BLaER1 (cell line): ENCODE measurements around the gene CHST12.
"Not testable (repeated sequence)": the region's sequence is repeated elsewhere in the genome, so short reads cannot be mapped to it uniquely, and the experiment has no call there.

Experiments
- H3K27ac ChIP-seq: shearing (Covaris generic); formaldehyde crosslinking; 2 replicates; pipeline ENCODE4 v1.8.1; 2022
- H3K27me3 ChIP-seq: shearing (Covaris generic); formaldehyde crosslinking; 2 replicates; pipeline ENCODE4 v1.8.1; 2022
- H3K36me3 ChIP-seq: shearing (Covaris generic); formaldehyde crosslinking; 2 replicates; pipeline ENCODE4 v1.8.1; 2022
- H3K4me1 ChIP-seq: shearing (Covaris generic); formaldehyde crosslinking; 2 replicates; pipeline ENCODE4 v1.8.1; 2022
- H3K4me2 ChIP-seq: shearing (Covaris generic); formaldehyde crosslinking; 2 replicates; pipeline ENCODE4 v1.8.1; 2022
- H3K4me3 ChIP-seq: shearing (Covaris generic); formaldehyde crosslinking; 2 replicates; pipeline ENCODE4 v1.8.1; 2022
- H3K9ac ChIP-seq: shearing (Covaris generic); formaldehyde crosslinking; 2 replicates; pipeline ENCODE4 v1.8.1; 2022
- H3K9me3 ChIP-seq: shearing (Covaris generic); formaldehyde crosslinking; 2 replicates; pipeline ENCODE4 v1.8.1; 2022
- H4K20me1 ChIP-seq: shearing (Covaris generic); formaldehyde crosslinking; 2 replicates; pipeline ENCODE4 v1.8.1; 2022
- Cebpa-rat ChIP-seq: shearing (Covaris generic); IDR thresholded peaks from 2 replicates; pipeline ENCODE4 v1.8.1; 2022

The CHST12 gene

DNA sequence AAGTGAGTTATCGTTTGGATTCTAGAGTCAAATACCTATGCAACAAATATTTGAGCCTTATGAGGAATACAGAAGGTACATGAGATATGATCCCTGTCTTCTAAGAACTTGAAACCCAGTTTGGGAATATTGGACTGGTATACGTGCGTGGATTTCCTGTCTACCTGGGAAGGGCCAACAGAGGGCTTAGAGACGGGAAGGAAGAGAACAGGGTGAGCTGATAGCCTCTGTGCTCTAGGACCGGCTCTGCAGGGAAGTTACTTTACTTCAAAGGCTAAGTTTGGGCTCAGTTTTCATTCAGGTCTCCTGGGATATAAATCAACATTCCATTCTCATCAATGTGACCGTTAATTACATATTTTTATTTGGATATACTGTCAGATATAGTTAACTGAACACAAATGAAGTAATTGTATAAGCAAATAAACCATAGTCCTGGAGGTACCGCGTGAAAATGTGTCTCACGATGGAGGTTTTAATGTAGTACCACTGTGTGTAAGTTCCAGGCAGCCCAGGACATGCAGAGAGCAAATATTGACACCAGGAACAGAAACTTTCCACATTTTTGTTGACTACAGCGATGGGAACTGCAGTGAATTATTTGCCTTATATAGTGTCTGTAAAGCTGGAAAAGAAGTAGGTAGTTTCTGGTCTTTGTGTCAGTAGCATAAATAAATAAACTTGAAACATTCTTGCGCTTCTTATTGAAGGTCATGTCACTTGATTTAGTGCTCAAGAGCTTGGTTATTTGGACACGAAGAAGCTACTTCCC, 8.6 kb downstream of the CHST12 start:
- peaks cover 24% of the 10 kb centered on the region; the same call in 1 of the 2 replicates for H3K36me3 ChIP-seq
- H3K4me2 ChIP-seq = peak overlapping the region; percentile 92
- H3K27ac ChIP-seq = no peak overlapping the region
- no peak for TF ChIP-seq Cebpa-rat
- H3K9ac ChIP-seq = 0 out of 2 replicates have a peak overlapping the region, but pooled peaks have one; percentile 40
- no peak overlapping the region for H3K4me3 ChIP-seq
- no peaks in the 10 kb centered on the region for H3K27me3 ChIP-seq
- H3K9me3 ChIP-seq = no peaks in the 10 kb centered on the region
- peaks cover 79% of the 10 kb centered on the region for H3K4me1 ChIP-seq
- peaks cover 74% of the 10 kb centered on the region for H4K20me1 ChIP-seq

GRCh38 chr7:2412587-2413201, 9.3 kb downstream of the CHST12 start:
- no peak overlapping the region for H3K4me3 ChIP-seq
- peaks cover 81% of the 10 kb centered on the region for H4K20me1 ChIP-seq
- H3K4me1 ChIP-seq = peaks cover 78% of the 10 kb centered on the region
- no peaks in the 10 kb centered on the region for H3K27me3 ChIP-seq
- TF ChIP-seq Cebpa-rat = no peak
- 0 out of 2 replicates have a peak overlapping the region, but pooled peaks have one; percentile 40 for H3K9ac ChIP-seq
- peaks cover 27% of the 10 kb centered on the region for H3K36me3 ChIP-seq
- H3K9me3 ChIP-seq = no peaks in the 10 kb centered on the region
- no peak overlapping the region for H3K27ac ChIP-seq
- H3K4me2 ChIP-seq = peak overlapping the region; percentile 92

GRCh38 chr7:2416063-2416462, 12.7 kb downstream of the CHST12 start:
- Histone ChIP-seq H3K27ac (no peak overlapping the region), H4K20me1 (peaks cover 86% of the 10 kb centered on the region), H3K4me2 (peak overlapping the region; percentile 1; the same call in 1 of the 2 replicates), H3K27me3 (no peaks in the 10 kb centered on the region), H3K4me3 (no peak overlapping the region), H3K9me3 (no peaks in the 10 kb centered on the region), H3K9ac (no peak overlapping the region), H3K36me3 (peaks cover 48% of the 10 kb centered on the region), H3K4me1 (peaks cover 68% of the 10 kb centered on the region)
- TF ChIP-seq Cebpa-rat = no peak

DNA sequence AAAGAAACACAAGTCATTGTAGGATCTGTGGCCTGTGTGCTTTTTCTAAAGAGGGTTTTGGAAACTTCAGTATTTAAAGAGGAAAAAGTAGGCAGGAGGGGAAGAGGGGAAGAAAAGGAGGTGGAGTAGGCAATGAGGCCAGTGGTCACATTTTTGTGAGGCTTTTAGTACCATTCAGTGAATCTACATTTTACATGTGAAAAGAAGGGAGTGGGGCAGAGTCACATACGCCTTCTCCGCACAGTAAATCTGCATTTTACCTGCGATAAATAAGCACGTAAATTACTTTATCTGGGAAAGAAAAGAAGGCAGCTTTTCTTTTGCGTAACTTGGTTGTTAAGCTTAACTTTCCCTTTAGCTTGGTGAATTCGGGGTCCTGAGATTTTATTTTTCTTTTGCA, 13.2 kb downstream of the CHST12 start:
- no peaks in the 10 kb centered on the region for H3K27me3 ChIP-seq
- H3K36me3 ChIP-seq = peaks cover 53% of the 10 kb centered on the region
- H3K4me3 ChIP-seq = no peak overlapping the region
- H3K9ac ChIP-seq = no peak overlapping the region
- peaks cover 68% of the 10 kb centered on the region for H3K4me1 ChIP-seq
- H4K20me1 ChIP-seq = peaks cover 86% of the 10 kb centered on the region
- no peak for TF ChIP-seq Cebpa-rat
- H3K4me2 ChIP-seq = no peak overlapping the region
- no peak overlapping the region for H3K27ac ChIP-seq
- H3K9me3 ChIP-seq = no peaks in the 10 kb centered on the region

DNA sequence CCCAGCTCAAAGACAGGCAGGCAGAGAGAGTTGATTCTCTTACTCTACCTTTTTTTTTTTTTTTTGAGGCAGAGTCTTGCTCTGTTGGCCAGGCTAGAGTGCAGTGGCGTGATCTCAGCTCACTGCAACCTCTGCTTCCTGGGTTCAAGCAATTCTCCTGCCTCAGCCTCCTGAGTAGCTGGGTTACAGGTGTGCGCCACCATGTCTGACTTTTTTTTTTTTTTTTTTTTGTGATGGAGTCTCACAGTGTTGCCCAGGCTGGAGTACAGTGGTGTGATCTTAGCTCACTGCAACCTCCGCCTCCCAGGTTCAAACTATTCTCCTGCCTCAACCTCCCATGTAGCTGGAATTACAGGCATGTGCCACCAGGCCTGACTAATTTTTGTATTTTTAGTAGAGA, 13.8 kb downstream of the CHST12 start:
- Histone ChIP-seq H4K20me1 (peaks cover 86% of the 10 kb centered on the region), H3K4me1 (peaks cover 63% of the 10 kb centered on the region), H3K36me3 (peaks cover 58% of the 10 kb centered on the region)
- H3K4me3 ChIP-seq, H3K4me2 ChIP-seq, H3K27me3 ChIP-seq, H3K9ac ChIP-seq, H3K27ac ChIP-seq, H3K9me3 ChIP-seq: not testable (repeated sequence)

GRCh38 chr7:2417981-2418481, 14.6 kb downstream of the CHST12 start:
- H3K27ac ChIP-seq = no peak overlapping the region; the same call in 1 of the 2 replicates
- no peaks in the 10 kb centered on the region for H3K9me3 ChIP-seq
- H3K36me3 ChIP-seq = peaks cover 63% of the 10 kb centered on the region
- H3K4me2 ChIP-seq = peak overlapping the region; percentile 53
- H3K9ac ChIP-seq = no peak overlapping the region
- H4K20me1 ChIP-seq = peaks cover 86% of the 10 kb centered on the region
- H3K4me1 ChIP-seq = peaks cover 55% of the 10 kb centered on the region
- H3K27me3 ChIP-seq = no peaks in the 10 kb centered on the region
- no peak for TF ChIP-seq Cebpa-rat
- H3K4me3 ChIP-seq = no peak overlapping the region

DNA sequence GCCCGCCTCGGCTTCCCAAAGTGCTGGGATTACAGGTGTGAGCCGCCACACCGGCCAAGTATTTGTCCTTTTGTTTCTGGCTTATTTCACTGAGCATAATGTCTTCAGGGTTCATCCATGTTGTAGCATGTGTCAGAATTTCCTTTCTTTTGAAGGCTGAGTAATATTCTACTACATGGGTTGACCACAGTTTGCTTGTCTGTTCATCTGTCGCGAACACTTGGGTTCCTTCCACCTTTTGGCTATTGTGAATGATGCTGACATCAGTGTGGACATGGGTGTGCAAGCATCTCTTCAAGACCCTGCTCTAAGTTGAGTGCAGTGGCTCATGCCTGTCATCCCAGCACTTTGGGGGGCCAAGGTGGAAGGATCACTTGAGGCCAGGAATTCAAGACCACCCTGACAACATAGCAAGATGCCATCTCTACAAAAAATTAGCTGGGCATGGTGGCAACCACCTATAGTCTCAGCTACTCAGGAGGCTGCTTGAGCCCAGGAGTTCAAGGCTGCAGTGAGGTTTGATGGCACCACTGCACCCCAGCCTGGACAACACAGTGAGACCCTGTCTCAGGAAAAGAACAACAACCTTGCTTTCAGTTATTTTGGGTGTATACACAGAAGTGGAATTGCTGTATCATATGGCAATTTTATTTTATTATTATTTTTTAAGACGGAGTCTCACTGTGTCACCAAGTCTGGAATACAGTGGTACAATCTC, 17.0 kb downstream of the CHST12 start:
- Histone ChIP-seq H3K27me3 (no peaks in the 10 kb centered on the region), H3K4me2 (no peak overlapping the region), H3K9ac (no peak overlapping the region), H3K4me1 (peaks cover 53% of the 10 kb centered on the region), H3K27ac (no peak overlapping the region), H3K9me3 (no peaks in the 10 kb centered on the region), H3K4me3 (no peak overlapping the region), H4K20me1 (peaks cover 100% of the 10 kb centered on the region), H3K36me3 (peaks cover 74% of the 10 kb centered on the region)
- no peak for TF ChIP-seq Cebpa-rat

DNA sequence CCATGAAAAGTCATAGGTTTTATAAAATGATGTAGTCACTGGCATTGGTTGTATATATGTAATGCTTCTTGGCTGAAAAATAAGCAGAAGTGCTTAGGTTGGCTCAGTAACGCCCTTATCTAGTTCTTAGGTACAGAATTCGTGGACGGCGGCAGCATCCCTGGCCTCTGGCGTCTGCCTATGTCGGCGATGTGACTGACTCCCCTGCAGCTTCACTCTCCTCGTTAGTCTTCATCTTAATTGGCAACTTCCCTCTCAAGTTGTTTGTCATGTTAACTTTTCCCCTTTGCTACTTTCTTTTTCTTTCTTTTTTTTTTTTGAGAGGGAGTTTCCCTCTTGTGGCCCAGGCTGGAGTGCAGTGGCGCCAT, 18.5 kb downstream of the CHST12 start:
- Histone ChIP-seq H4K20me1 (peaks cover 100% of the 10 kb centered on the region), H3K9ac (no peak overlapping the region), H3K4me1 (peaks cover 42% of the 10 kb centered on the region), H3K4me2 (no peak overlapping the region), H3K36me3 (peaks cover 63% of the 10 kb centered on the region), H3K27me3 (no peaks in the 10 kb centered on the region), H3K4me3 (no peak overlapping the region), H3K27ac (no peak overlapping the region), H3K9me3 (no peaks in the 10 kb centered on the region)
- TF ChIP-seq Cebpa-rat = no peak

GRCh38 chr7:2425749-2426148, 22.3 kb downstream of the CHST12 start:
- Histone ChIP-seq H3K4me2 (no peak overlapping the region), H3K27ac (no peak overlapping the region), H3K27me3 (no peaks in the 10 kb centered on the region), H3K9ac (no peak overlapping the region), H3K4me1 (peaks cover 16% of the 10 kb centered on the region), H3K36me3 (peaks cover 70% of the 10 kb centered on the region), H3K4me3 (no peak overlapping the region), H3K9me3 (peaks cover 30% of the 10 kb centered on the region), H4K20me1 (peaks cover 77% of the 10 kb centered on the region)
- TF ChIP-seq Cebpa-rat = no peak
